Measurements from ENCODE around the gene HECTD1. TPM values are rescaled to one million over a fixed set of nuclear protein-coding genes. Genes with fewer than 3 reads are reported as not detected.

Gene HECTD1
- total RNA-seq, 1 experiment from 2014 or later, result 160 TPM

- TF ChIP-seq FOSL1 (IDR thresholded peaks at IDR 0.05; ENCODE audit: low read depth) (peak; percentile 43; the same call in 1 of the 2 replicates), SIN3A (IDR thresholded peaks at IDR 0.05; ENCODE audit: low read depth) (peak; percentile 79; the same call in 1 of the 2 replicates), EZH2 (IDR thresholded peaks at IDR 0.05) (no peak), ZFX (IDR thresholded peaks at IDR 0.05) (no peak), ZNF274 (IDR thresholded peaks at IDR 0.05; ENCODE audit: low read depth, low read length) (no peak), EGR1 (IDR thresholded peaks at IDR 0.05; ENCODE audit: low read depth) (no peak), POLR2A (IDR thresholded peaks at IDR 0.05; ENCODE audit: borderline replicate concordance, extremely low read depth, insufficient read depth, insufficient read length) (no peak)
Observed at GRCh38 chr14:31229638-31230572, 22.3 kb upstream of the HECTD1 start (continued).

- CTCF ChIA-PET, result interaction anchor here (0.5 to 2.3 kb wide), 3 partner anchors 14 to 28 kb away, joined by 3 to 10 read pairs (median 4); partner anchors contain the start of gene HECTD1
- H4K20me1 ChIP-seq (ENCODE audit: insufficient read depth), result no peaks in the 10 kb centered on the region
- no peaks in the 10 kb centered on the region for H3K79me2 ChIP-seq (ENCODE audit: insufficient read depth, low read length)
- no peak overlapping the region for H3K27ac ChIP-seq (ENCODE audit: low read depth, low read length)
- H3K36me3 ChIP-seq (ENCODE audit: control insufficient read depth in 1 of 2, insufficient read depth in 2 of 2, low read length in 2 of 2), result no peaks in the 10 kb centered on the region
- H2AFZ ChIP-seq (ENCODE audit: low read depth, low read length, poor library complexity, severe bottlenecking), result peak overlapping the region; percentile 58
- intact Hi-C loops (cut with micrococcal nuclease), result no loop called here
- ATAC-seq, result no peak
- H3K4me3 ChIP-seq (replicated peaks in 1 of 2; ENCODE audit: low read depth in 1 of 2, low read length in 2 of 2), result no peak overlapping the region
- H3K9ac ChIP-seq (ENCODE audit: low read length), result no peak overlapping the region
- no TSS peak for BruUV-seq (replicated peaks)
- RAD21 ChIA-PET (ENCODE audit: low non-redundant PET in 1 of 2, low total read pairs in 2 of 2, uncharacterized antibody in 2 of 2, unreplicated experiment in 2 of 2), result interaction anchor here in 1 of 2 experiments (0.7 kb wide), 1 partner anchor 12 kb away, joined by 3 read pairs; no protein-coding TSS in a partner anchor
- peak overlapping the region; percentile 74 for H3K4me2 ChIP-seq (ENCODE audit: low read length)
- H3K9me2 ChIP-seq (ENCODE audit: insufficient read depth), result no peaks in the 10 kb centered on the region
- POLR2A ChIA-PET, result interaction anchor here (0.7 to 3.1 kb wide), 6 partner anchors 9 to 262 kb away, joined by 3 to 29 read pairs (median 4); partner anchors contain the start of gene HECTD1
- H3K9me3 ChIP-seq (ENCODE audit: control insufficient read depth in 1 of 2, insufficient read depth in 1 of 2, low read depth in 1 of 2, low read length in 2 of 2), result no peaks in the 10 kb centered on the region
- no peaks in the 10 kb centered on the region for H3K27me3 ChIP-seq (ENCODE audit: insufficient read depth, low read length)
- H3K4me1 ChIP-seq (ENCODE audit: control insufficient read depth in 1 of 2, insufficient read depth in 2 of 2, low read length in 2 of 2), result peaks cover 11 to 21% of the 10 kb centered on the region in 2 experiments; a peak in 3 of 4 replicates
- no peak for TF ChIP-seq REST (IDR thresholded peaks at IDR 0.05; ENCODE audit: low read depth)
- no peak for TF ChIP-seq CTCF (IDR thresholded peaks at IDR 0.05 in 2 of 3, conservative IDR thresholded peaks at IDR 0.05 in 1 of 3; ENCODE audit: borderline replicate concordance in 1 of 3, insufficient read depth in 1 of 3, low read depth in 2 of 3, low read length in 2 of 3)
- no peak for TF ChIP-seq FOSL1 (IDR thresholded peaks at IDR 0.05; ENCODE audit: low read depth)
- no peak for TF ChIP-seq TCF7L2 (IDR thresholded peaks at IDR 0.05; ENCODE audit: borderline replicate concordance, extremely low read depth, insufficient read depth, insufficient read length)
- TF ChIP-seq MAX (IDR thresholded peaks at IDR 0.05), result no peak
- TF ChIP-seq SIN3A (IDR thresholded peaks at IDR 0.05; ENCODE audit: low read depth), result no peak
- no peak for TF ChIP-seq YY1 (IDR thresholded peaks at IDR 0.05; ENCODE audit: extremely low read depth, insufficient replicate concordance, low read depth, low read length)
- TF ChIP-seq JUND (IDR thresholded peaks at IDR 0.05), result no peak
- TF ChIP-seq CBX3 (IDR thresholded peaks at IDR 0.05; ENCODE audit: low read depth), result no peak
- no peak for TF ChIP-seq CEBPB (IDR thresholded peaks at IDR 0.05; ENCODE audit: low read depth)
- DNase-seq (ENCODE audit: low read depth, low spot score), result no peak
Observed at GRCh38 chr14:31229009-31229408, 21.4 kb upstream of the HECTD1 start.

Data from HCT116 (cell line).